Esophagus squamous epithelium (tissue), 5 donors: ENCODE measurements around the gene CHTOP. TPM values are rescaled to one million over a fixed set of nuclear protein-coding genes. Genes with fewer than 3 reads are reported as not detected.

Source experiments
- DNase-seq: peaks from one replicate; lab custom pipeline; 2025; lab: John Stamatoyannopoulos, UW
- H3K27ac ChIP-seq, 4 donors: fragments of 200-600 bp; sonication (generic); one replicate each; pipeline ENCODE4 v1.5.1; 2016 to 2019; ENCODE audit warnings: mild to moderate bottlenecking in 1 of 4
- H3K27me3 ChIP-seq, 4 donors: fragments of 200-600 bp; sonication (generic); 1 replicate in 3 of 4; 2 replicates in 1 of 4; pipeline versions ENCODE4 v1.5.1 to v1.6.0; 2017 to 2021; ENCODE audit warnings: antibody characterized with exemption in 1 of 4
- H3K36me3 ChIP-seq, 3 donors: fragments of 200-600 bp; sonication (generic); one replicate each; pipeline ENCODE4 v1.5.1; 2016 to 2019
- H3K4me1 ChIP-seq, 3 donors: fragments of 200-600 bp; sonication (generic); one replicate each; pipeline ENCODE4 v1.5.1; 2017 to 2019
- H3K4me3 ChIP-seq, 4 donors: fragments of 200-600 bp; sonication (generic); 1 replicate in 3 of 4; 2 replicates in 1 of 4; pipeline ENCODE4 v1.5.1; 2016 to 2019; ENCODE audit warnings: mild to moderate bottlenecking in 2 of 4, moderate library complexity in 1 of 4
- H3K9me3 ChIP-seq, 3 donors: fragments of 200-600 bp; sonication (generic); one replicate each; pipeline ENCODE4 v1.5.1; 2016 to 2019
- CTCF ChIP-seq, 6 experiments: fragments of 450-650 bp in 4 of 6; fragments of 200-600 bp in 2 of 6; sonication (generic) in 2 of 6; IDR thresholded peaks; one replicate each; pipeline ENCODE4 v1.5.1; 2016 to 2019; ENCODE audit warnings: antibody characterized with exemption in 6 of 6, mild to moderate bottlenecking in 4 of 6, moderate library complexity in 4 of 6
- POLR2A ChIP-seq, 4 donors: fragments of 450-650 bp; IDR thresholded peaks; one replicate each; pipeline ENCODE4 v1.6.1; 2017; ENCODE audit warnings: antibody characterized with exemption in 4 of 4, mild to moderate bottlenecking in 4 of 4, moderate library complexity in 3 of 4
- WGBS, 2 donors: methylation state at CpG; one replicate each; pipeline ENCODE4 v1.1.5; 2018; 5-methylcytosine and 5-hydroxymethylcytosine counted together
- intact Hi-C: fragments of 100-400 bp; cut with DNase I; formaldehyde crosslinking; loops from one replicate; pipeline ENCODE4 v1.15.0; 2022
- total RNA-seq, 4 donors: library from RNA; depleted of rRNA; stranded (reverse); fragments of >200 nt; gene quantifications; one replicate each; pipeline ENCODE4 v1.1.0, GENCODE V29; 2016
- donor health status: DM: yes; HTN: yes; CAD: no.

CHTOP gene
- total RNA-seq, 4 donors from 2014 or later, result 35.0 to 58.9 (median 47.3) TPM

- DNase-seq, result no peak
- H3K36me3 ChIP-seq, result peaks cover 0 to 19% (median 4%) of the 10 kb centered on the region in 3 donors
- H3K27me3 ChIP-seq, result no peaks in the 10 kb centered on the region
- H3K4me3 ChIP-seq, result peak overlapping the region; percentile 54 to 76 (median 66)
- no peaks in the 10 kb centered on the region for H3K9me3 ChIP-seq
- WGBS, 2 donors, result 0% methylated on average over 1 of the region's 2 CpGs; no CpG with 5 or more reads in 1 of the 2 donors
- H3K27ac ChIP-seq, result peak overlapping the region; percentile 92 to 96 (median 94)
- H3K4me1 ChIP-seq, result peaks cover 11 to 78% (median 34%) of the 10 kb centered on the region in 3 donors
- TF ChIP-seq CTCF (IDR thresholded peaks at IDR 0.05) (no peak), POLR2A (IDR thresholded peaks at IDR 0.05) (no peak)
- intact Hi-C loops, result no loop called here
Observed at GRCh38 chr1:153615406-153615805, 18.5 kb upstream of the CHTOP start.

GRCh38 chr1:153616144-153616916, 17.5 kb upstream of the CHTOP start, which contains the start of gene S100A14:
S100A14 (minus strand) TSS chr1:153616325; CDS start chr1:153615858, 467 bp downstream.
- no peak for DNase-seq
- TF ChIP-seq CTCF (IDR thresholded peaks at IDR 0.05) (no peak), POLR2A (IDR thresholded peaks at IDR 0.05) (peak in 3 of 4 donors; percentile 11 to 62 (median 40))
- Histone ChIP-seq H3K4me1 (peaks cover 4 to 69% (median 28%) of the 10 kb centered on the region in 3 donors), H3K9me3 (no peaks in the 10 kb centered on the region), H3K36me3 (peaks cover 0 to 22% (median 4%) of the 10 kb centered on the region in 3 donors), H3K27ac (peak within 1 kb of the TSS; percentile 92 to 96 (median 94)), H3K27me3 (no peaks in the 10 kb centered on the region), H3K4me3 (peak within 1 kb of the TSS; percentile 54 to 76 (median 66))
- intact Hi-C loops, result no loop called here
- 32 to 38% methylated on average over 4 to 7 of the region's 10 CpGs for WGBS, 2 donors

GRCh38 chr1:153616917-153617311, 17.0 kb upstream of the CHTOP start:
- H3K36me3 ChIP-seq, result peaks cover 0 to 24% (median 4%) of the 10 kb centered on the region in 3 donors
- TF ChIP-seq CTCF (IDR thresholded peaks at IDR 0.05) (no peak), POLR2A (IDR thresholded peaks at IDR 0.05) (no peak)
- H3K27me3 ChIP-seq, result no peaks in the 10 kb centered on the region
- peak overlapping the region in 2 of 4 donors; percentile 67 to 76 for H3K4me3 ChIP-seq
- peak overlapping the region; percentile 92 to 96 (median 94) for H3K27ac ChIP-seq
- 61% methylated on average over 2 of the region's 5 CpGs; no CpG with 5 or more reads in 1 of the 2 donors for WGBS, 2 donors
- no peak for DNase-seq
- peaks cover 4 to 65% (median 28%) of the 10 kb centered on the region in 3 donors for H3K4me1 ChIP-seq
- no peaks in the 10 kb centered on the region for H3K9me3 ChIP-seq
- intact Hi-C loops, result no loop called here

- Histone ChIP-seq H3K4me3 (peak overlapping the region in 1 of 4 donors; percentile 76), H3K27ac (peak overlapping the region; percentile 92 to 96 (median 94)), H3K27me3 (no peaks in the 10 kb centered on the region), H3K4me1 (peaks cover 4 to 65% (median 28%) of the 10 kb centered on the region in 3 donors), H3K9me3 (no peaks in the 10 kb centered on the region), H3K36me3 (peaks cover 0 to 31% (median 4%) of the 10 kb centered on the region in 3 donors)
- TF ChIP-seq POLR2A (IDR thresholded peaks at IDR 0.05) (no peak), CTCF (IDR thresholded peaks at IDR 0.05) (peak in 4 of 6 experiments; percentile 63 to 83 (median 80))
- intact Hi-C loops, result no loop called here
- DNase-seq, result no peak
- WGBS, 2 donors, result 0% methylated on average over 1 of the region's 6 CpGs; no CpG with 5 or more reads in 1 of the 2 donors
Observed at GRCh38 chr1:153617663-153618062, 16.2 kb upstream of the CHTOP start.

GRCh38 chr1:153619171-153619570, 14.7 kb upstream of the CHTOP start:
- DNase-seq, result no peak
- TF ChIP-seq CTCF (IDR thresholded peaks at IDR 0.05), result no peak
- TF ChIP-seq POLR2A (IDR thresholded peaks at IDR 0.05), result no peak
- no peak overlapping the region for H3K4me3 ChIP-seq
- H3K27me3 ChIP-seq, result no peaks in the 10 kb centered on the region
- WGBS, 2 donors, result 73 to 94% methylated on average over 2 to 6 of the region's 6 CpGs
- intact Hi-C loops, result no loop called here
- peaks cover 4 to 52% (median 25%) of the 10 kb centered on the region in 3 donors for H3K4me1 ChIP-seq
- no peaks in the 10 kb centered on the region for H3K9me3 ChIP-seq
- peak overlapping the region in 2 of 4 donors; percentile 92 to 96 for H3K27ac ChIP-seq
- H3K36me3 ChIP-seq, result peaks cover 0 to 39% (median 4%) of the 10 kb centered on the region in 3 donors
